Iris pigment epithelial cell (primary cell): ENCODE measurements around the gene ADNP2.

Experiments used
- DNase-seq: peaks from one replicate; pipeline ENCODE4 v3.0.0-alpha.2; 2011; ENCODE audit warnings: low read depth

ADNP2 gene

DNA sequence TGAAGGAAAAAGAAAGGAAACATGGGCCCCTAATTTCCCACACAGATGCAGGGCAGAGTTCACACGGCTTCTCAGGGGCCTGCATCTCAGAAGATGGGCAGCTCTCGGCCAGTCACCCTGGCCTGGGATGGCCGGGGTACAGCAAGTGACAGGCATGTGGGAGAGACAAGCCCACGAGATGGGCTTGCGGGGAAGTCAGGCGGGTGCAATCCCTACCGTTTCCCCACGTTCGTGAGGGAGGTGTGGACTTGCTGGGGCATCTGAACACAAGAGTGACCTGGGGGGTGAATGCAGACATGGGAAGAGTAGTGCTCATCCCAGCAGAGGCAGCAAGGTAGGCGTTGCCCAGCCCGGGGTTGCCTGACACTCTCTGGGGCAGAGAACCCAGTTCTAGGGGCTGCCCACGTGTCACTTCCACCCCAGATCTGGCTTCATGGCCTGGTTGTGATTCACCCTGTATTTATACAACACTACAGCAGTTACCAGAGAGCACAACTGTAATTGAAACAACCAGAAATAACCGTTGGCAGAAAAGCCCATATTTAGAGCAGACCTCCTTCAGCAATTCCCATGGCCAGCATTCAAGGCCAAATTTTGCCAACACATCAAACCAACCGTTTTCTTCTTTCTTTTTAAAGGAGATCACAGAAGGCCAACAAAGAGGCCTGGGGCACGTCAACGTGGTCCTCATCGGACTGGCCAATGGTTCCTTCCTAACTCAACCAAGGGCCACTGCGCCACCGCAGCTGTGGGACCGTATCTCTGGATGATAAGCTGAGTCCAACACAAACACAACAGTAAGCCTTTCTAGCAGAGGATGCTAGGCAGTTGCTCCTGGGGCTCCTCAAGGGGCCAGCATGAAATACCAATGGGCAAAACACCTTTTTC, 79.8 kb downstream of the ADNP2 start:
- DNase-seq: no peak

DNA sequence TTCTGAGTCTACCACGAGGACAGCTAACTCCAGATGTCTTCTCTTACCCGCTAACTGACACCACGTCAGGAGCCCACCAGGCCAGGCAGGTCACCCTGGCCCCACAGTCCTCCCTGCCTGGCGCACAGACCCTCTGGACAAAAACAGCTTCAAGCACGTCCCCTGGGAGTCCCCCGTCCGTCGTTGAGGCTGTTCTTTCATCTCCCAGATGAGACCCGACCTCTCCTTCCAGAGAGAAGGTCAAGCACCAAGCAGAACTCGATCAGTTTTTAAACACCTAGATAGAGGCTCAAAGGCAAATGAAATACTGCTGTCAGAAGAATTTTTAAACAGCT, 80.4 kb downstream of the ADNP2 start:
- DNase-seq: no peak
